HCT116 (cell line): ENCODE results near the gene CDKL1. TPM values are rescaled to one million over a fixed set of nuclear protein-coding genes. Genes with fewer than 3 reads are reported as not detected.

Experiments used
- ATAC-seq: fragments of 200-7000 bp; cut with Tn5 transposase; 2 replicates; pipeline ENCODE4 v1.9.1; 2020; ENCODE audit warnings: mild to moderate bottlenecking, moderate library complexity
- BruUV-seq: library from RNA; stranded (reverse); fragments of 400-500 nt; replicated peaks from 2 replicates; lab custom pipeline; 2021; lab: Mats Ljungman, UMichigan
- CTCF ChIA-PET: fragments of 300-600 bp; sonication (Branson Sonifier 250); formaldehyde crosslinking; loops from one replicate; lab custom pipeline; 2021; ENCODE audit warnings: antibody characterized with exemption; lab: Charles Lee
- POLR2A ChIA-PET: fragments of 300-600, 350-600 bp; sonication (Branson Sonifier 250); formaldehyde crosslinking; loops from one replicate; lab custom pipeline; 2021; ENCODE audit warnings: antibody characterized with exemption; lab: Charles Lee
- RAD21 ChIA-PET, 2 experiments: fragments of 300-600 bp; sonication (Branson Sonifier 250); formaldehyde crosslinking; loops; one replicate each; lab custom pipeline; 2023; ENCODE audit warnings: low total read pairs in 2 of 2; ENCODE audit not compliant: uncharacterized antibody in 2 of 2, unreplicated experiment in 2 of 2, low non-redundant PET in 1 of 2; lab: Charles Lee
- DNase-seq: peaks from one replicate; pipeline ENCODE4 v3.0.0-alpha.2; 2010; ENCODE audit warnings: low read depth, low spot score
- H2AFZ ChIP-seq: fragments of 200-600 bp; shearing (Covaris generic), sonication (generic); 2 replicates; pipeline ENCODE4 v1.6.1; 2017; ENCODE audit warnings: low read depth, mixed run types, mixed read lengths, antibody characterized with exemption, low read length; ENCODE audit not compliant: poor library complexity, severe bottlenecking
- H3K27ac ChIP-seq: 2 replicates; pipeline ENCODE4 v1.5.1; 2012; ENCODE audit warnings: low read depth, low read length
- H3K27me3 ChIP-seq: fragments of 200-600 bp; sonication (generic); 2 replicates; pipeline ENCODE4 v1.6.1; 2016; ENCODE audit warnings: mixed run types, low read length, mixed read lengths; ENCODE audit not compliant: insufficient read depth
- H3K36me3 ChIP-seq, 2 experiments: fragments of 200-500 bp in 1 of 2; fragments of 200-600 bp in 1 of 2; sonication (Bioruptor generic) in 1 of 2; sonication (generic) in 1 of 2; 2 replicates each; pipeline versions ENCODE4 v1.5.1 to v1.6.1; 2014 to 2016; ENCODE audit warnings: low read length in 2 of 2, inconsistent platforms in 1 of 2, mixed read lengths in 1 of 2, mixed run types in 1 of 2; ENCODE audit not compliant: insufficient read depth in 2 of 2, control insufficient read depth in 1 of 2
- H3K4me1 ChIP-seq, 2 experiments: fragments of 200-600 bp in 1 of 2; sonication (generic) in 1 of 2; 2 replicates each; pipeline versions ENCODE4 v1.5.1 to v1.6.1; 2012 to 2017; ENCODE audit warnings: low read length in 2 of 2, inconsistent platforms in 1 of 2, mild to moderate bottlenecking in 1 of 2, mixed read lengths in 1 of 2, mixed run types in 1 of 2, moderate library complexity in 1 of 2; ENCODE audit not compliant: insufficient read depth in 2 of 2, control insufficient read depth in 1 of 2
- H3K4me2 ChIP-seq: fragments of 200-600 bp; sonication (generic); 2 replicates; pipeline ENCODE4 v1.6.1; 2017; ENCODE audit warnings: mixed run types, low read length, mixed read lengths
- H3K4me3 ChIP-seq, 2 experiments: fragments of 200-600 bp in 1 of 2; sonication (generic) in 1 of 2; replicated peaks in 1 of 2; 2 replicates each; pipeline ENCODE4 v1.5.1; 2011 to 2016; ENCODE audit warnings: low read length in 2 of 2, control low read depth in 1 of 2, low read depth in 1 of 2, mild to moderate bottlenecking in 1 of 2, mixed read lengths in 1 of 2, mixed run types in 1 of 2
- H3K79me2 ChIP-seq: fragments of 200-600 bp; sonication (generic); 2 replicates; pipeline ENCODE4 v1.6.1; 2017; ENCODE audit warnings: mild to moderate bottlenecking, mixed run types, low read length, moderate library complexity, mixed read lengths; ENCODE audit not compliant: insufficient read depth
- H3K9ac ChIP-seq: fragments of 200-600 bp; sonication (generic); 2 replicates; pipeline ENCODE4 v1.6.1; 2016; ENCODE audit warnings: low read length, mixed read lengths
- H3K9me2 ChIP-seq: fragments of 200-600 bp; sonication (generic), shearing (Covaris generic); 2 replicates; pipeline ENCODE4 v1.6.1; 2017; ENCODE audit warnings: mixed run types, mild to moderate bottlenecking, moderate library complexity; ENCODE audit not compliant: insufficient read depth
- H3K9me3 ChIP-seq, 2 experiments: fragments of 200-500 bp in 1 of 2; fragments of 200-600 bp in 1 of 2; sonication (Bioruptor generic) in 1 of 2; sonication (generic) in 1 of 2; 2 replicates each; pipeline ENCODE4 v1.6.1; 2014 to 2017; ENCODE audit warnings: low read length in 2 of 2, mixed read lengths in 2 of 2, inconsistent platforms in 1 of 2, low read depth in 1 of 2, mild to moderate bottlenecking in 1 of 2, mixed run types in 1 of 2, moderate library complexity in 1 of 2; ENCODE audit not compliant: control insufficient read depth in 1 of 2, insufficient read depth in 1 of 2
- H4K20me1 ChIP-seq: fragments of 200-600 bp; sonication (generic), shearing (Covaris generic); 2 replicates; pipeline ENCODE4 v1.6.1; 2017; ENCODE audit warnings: mixed run types, mild to moderate bottlenecking, moderate library complexity; ENCODE audit not compliant: insufficient read depth
- CTCF ChIP-seq, 3 experiments: fragments of 200-600 bp in 1 of 3; sonication (generic) in 1 of 3; IDR thresholded peaks in 2 of 3; conservative IDR thresholded peaks in 1 of 3; 2 replicates each; pipeline ENCODE4 v1.5.1; 2012 to 2017; ENCODE audit warnings: low read depth in 2 of 3, low read length in 2 of 3, antibody characterized with exemption in 1 of 3, borderline replicate concordance in 1 of 3, control low read depth in 1 of 3, mild to moderate bottlenecking in 1 of 3, mixed read lengths in 1 of 3, mixed run types in 1 of 3, moderate library complexity in 1 of 3; ENCODE audit not compliant: insufficient read depth in 1 of 3
- FOSL1 ChIP-seq: IDR thresholded peaks from 2 replicates; pipeline ENCODE4 v1.6.1; 2012; ENCODE audit warnings: low read depth
- SP1 ChIP-seq: IDR thresholded peaks from 2 replicates; pipeline ENCODE4 v1.6.1; 2012; ENCODE audit warnings: low read depth
- TCF7L2 ChIP-seq: IDR thresholded peaks from 2 replicates; pipeline ENCODE4 v1.7.0; 2011; ENCODE audit warnings: borderline replicate concordance, inconsistent platforms; ENCODE audit not compliant: insufficient read depth, insufficient read length; ENCODE audit errors: extremely low read depth
- ZBTB33 ChIP-seq: IDR thresholded peaks from 2 replicates; pipeline ENCODE4 v1.6.1; 2011; ENCODE audit warnings: mild to moderate bottlenecking, low read length, moderate library complexity; ENCODE audit not compliant: insufficient replicate concordance; ENCODE audit errors: extremely low read depth
- ZNF274 ChIP-seq: fragments of 200-500 bp; sonication (Bioruptor generic); IDR thresholded peaks from 2 replicates; pipeline ENCODE4 v1.6.1; 2014; ENCODE audit warnings: mild to moderate bottlenecking, low read depth, low read length, inconsistent platforms
- intact Hi-C: fragments of 100-400 bp; cut with micrococcal nuclease; formaldehyde crosslinking; loops from 2 replicates; pipeline ENCODE4 v1.10.0; 2022
- total RNA-seq: library from RNA; stranded (reverse); gene quantifications from one replicate; pipeline ENCODE4 v1.2.1, GENCODE V29; 2021; ENCODE audit not compliant: unreplicated experiment

CDKL1 gene
- total RNA-seq, 1 experiment from 2014 or later = 7.1 TPM

- H3K4me2 ChIP-seq = no peak overlapping the region
- intact Hi-C loops = no loop called here
- no TSS peak for BruUV-seq
- no peak overlapping the region for H2AFZ ChIP-seq
- no peaks in the 10 kb centered on the region for H3K9me3 ChIP-seq
- no peaks in the 10 kb centered on the region for H3K4me1 ChIP-seq
- DNase-seq = no peak
- ATAC-seq = no peak
- TF ChIP-seq TCF7L2 = no peak
- TF ChIP-seq CTCF (IDR thresholded peaks at IDR 0.05 in 2 of 3, conservative IDR thresholded peaks at IDR 0.05 in 1 of 3; ENCODE audit: borderline replicate concordance in 1 of 3, insufficient read depth in 1 of 3, low read depth in 2 of 3, low read length in 2 of 3) = no peak
- TF ChIP-seq ZNF274 = no peak
- TF ChIP-seq, all 23 proteins: peak for 0
- no peak overlapping the region for H3K27ac ChIP-seq
- POLR2A ChIA-PET = no interaction called here
- RAD21 ChIA-PET = no interaction called here
- no peak overlapping the region for H3K4me3 ChIP-seq
- H3K27me3 ChIP-seq = no peaks in the 10 kb centered on the region
- no peak overlapping the region for H3K9ac ChIP-seq
- no peaks in the 10 kb centered on the region for H3K36me3 ChIP-seq
- no peaks in the 10 kb centered on the region for H3K9me2 ChIP-seq
- no peaks in the 10 kb centered on the region for H4K20me1 ChIP-seq
- CTCF ChIA-PET = no interaction called here
- no peaks in the 10 kb centered on the region for H3K79me2 ChIP-seq
Measured at GRCh38 chr14:50353126-50353525, 43.6 kb downstream of the CDKL1 start.

- Histone ChIP-seq H3K9me3 (no peaks in the 10 kb centered on the region), H3K9me2 (no peaks in the 10 kb centered on the region), H3K4me3 (no peak overlapping the region), H3K27ac (no peak overlapping the region), H2AFZ (no peak overlapping the region), H3K27me3 (no peaks in the 10 kb centered on the region), H3K36me3 (no peaks in the 10 kb centered on the region), H3K4me2 (no peak overlapping the region), H4K20me1 (no peaks in the 10 kb centered on the region), H3K4me1 (peaks cover 0 to 4% of the 10 kb centered on the region in 2 experiments; a peak in 2 of 4 replicates), H3K9ac (no peak overlapping the region), H3K79me2 (no peaks in the 10 kb centered on the region)
- no TSS peak for BruUV-seq
- DNase-seq (no peak), ATAC-seq (no peak)
- ChIA-PET CTCF (no interaction called here), RAD21 (no interaction called here), POLR2A (no interaction called here)
- no peak for TF ChIP-seq ZNF274
- no peak for TF ChIP-seq SP1
- TF ChIP-seq FOSL1 = no peak
- no peak for TF ChIP-seq ZBTB33
- intact Hi-C loops = no loop called here
Measured at GRCh38 chr14:50352584-50352983, 44.1 kb downstream of the CDKL1 start.
